ENCODE results near the gene MYH16. TPM values are rescaled to one million over a fixed set of nuclear protein-coding genes. Genes with fewer than 3 reads are reported as not detected.
"Not testable (repeated sequence)": the region's sequence is repeated elsewhere in the genome, so short reads cannot be mapped to it uniquely, and the experiment has no call there.

Gene MYH16
- total RNA-seq, 4 donors from 2014 or later: not detected

DNA sequence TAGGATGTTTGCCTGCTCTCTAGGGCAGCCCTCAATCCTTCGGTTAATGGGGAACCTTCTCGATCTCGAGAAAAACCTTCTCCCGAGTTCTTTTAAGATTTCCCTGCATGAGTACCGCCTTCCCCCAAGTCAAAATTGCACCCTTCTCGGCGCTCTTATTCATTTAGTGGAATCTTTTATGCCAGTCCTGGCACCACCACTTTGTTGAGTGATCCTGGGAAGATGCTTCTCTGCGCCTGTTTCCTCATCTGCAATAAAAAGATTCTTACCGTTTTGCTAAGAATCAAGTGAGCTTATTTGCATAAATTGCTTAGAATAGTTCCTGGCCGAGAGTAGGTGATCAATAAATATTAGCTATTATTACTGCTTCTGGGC is 53.8 kb downstream of the MYH16 start:
- H3K4me3 ChIP-seq: peak overlapping the region; percentile 72 to 92
- H3K27ac ChIP-seq: peak overlapping the region; percentile 76 to 91 (median 83)
- 1 to 3% methylated on average over 7 to 10 of the region's 10 CpGs for WGBS, 2 donors (ENCODE audit: low coverage in 1 of 2)
- TF ChIP-seq EP300 (IDR thresholded peaks at IDR 0.05): no peak
- TF ChIP-seq CTCF (IDR thresholded peaks at IDR 0.05): no peak
- TF ChIP-seq POLR2AphosphoS5 (IDR thresholded peaks at IDR 0.05): no peak
- no peak for TF ChIP-seq POLR2A (IDR thresholded peaks at IDR 0.05)
- H3K36me3 ChIP-seq: no peaks in the 10 kb centered on the region
- H3K9me3 ChIP-seq: no peaks in the 10 kb centered on the region
- no peak for ATAC-seq
- H3K27me3 ChIP-seq: no peaks in the 10 kb centered on the region
- H3K4me1 ChIP-seq: peaks cover 0 to 60% (median 24%) of the 10 kb centered on the region in 3 donors

DNA sequence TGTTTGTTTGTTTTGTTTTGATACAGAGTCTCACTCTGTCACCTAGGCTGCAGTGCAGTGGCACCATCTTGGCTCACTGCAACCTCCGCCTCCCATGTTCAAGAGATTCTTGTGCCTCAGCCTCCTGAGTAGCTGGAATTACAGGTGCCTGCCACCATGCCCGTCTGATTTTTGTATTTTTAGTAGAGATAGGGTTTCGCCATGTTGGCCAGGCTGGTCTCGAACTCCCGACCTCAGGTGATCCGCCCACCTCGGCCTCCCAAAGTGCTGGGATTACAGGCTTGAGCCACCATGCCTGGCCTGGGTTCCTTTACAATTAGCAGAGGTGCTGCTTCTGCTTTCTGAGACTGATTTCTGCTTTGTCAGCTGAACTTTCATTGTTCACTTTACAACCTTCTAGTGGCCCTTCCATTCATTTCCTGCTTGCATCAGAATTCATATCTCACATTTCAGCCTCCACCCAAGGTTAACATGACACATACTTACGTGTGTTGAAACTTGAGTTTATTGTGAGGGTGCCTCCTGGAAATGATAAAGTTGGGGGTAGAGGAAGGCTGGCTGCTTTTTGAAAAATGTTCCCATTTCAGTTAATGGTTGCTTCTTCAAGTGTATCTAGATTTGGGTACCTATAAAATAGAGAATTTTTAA is 57.8 kb downstream of the MYH16 start:
- not testable (repeated sequence) for H3K4me3 ChIP-seq, H3K27ac ChIP-seq, H3K9me3 ChIP-seq, H3K27me3 ChIP-seq, ATAC-seq
- WGBS, 2 donors (ENCODE audit: low coverage in 1 of 2): 68 to 76% methylated on average over 4 to 8 of the region's 8 CpGs
- peaks cover 0 to 55% (median 17%) of the 10 kb centered on the region in 3 donors for H3K4me1 ChIP-seq
- peaks cover 0 to 29% of the 10 kb centered on the region in 2 donors for H3K36me3 ChIP-seq

DNA sequence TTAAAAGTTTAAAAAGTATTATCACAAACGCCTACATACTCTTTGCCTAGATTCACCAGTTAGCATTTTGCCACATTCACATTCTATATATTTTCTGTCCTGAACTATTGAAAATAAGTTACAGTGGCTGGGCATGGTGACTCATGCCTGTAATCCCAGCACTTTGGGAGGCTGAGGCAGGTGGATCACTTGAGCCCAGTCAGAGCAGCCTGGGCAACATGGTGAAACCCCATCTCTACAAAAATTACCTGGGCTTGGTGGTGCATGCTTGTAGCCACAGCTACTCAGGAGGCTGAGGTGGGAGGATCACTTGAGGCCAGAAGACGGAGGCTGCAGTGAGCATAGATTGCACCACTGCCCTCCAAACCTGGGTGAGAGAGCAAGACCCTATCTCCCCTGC is 58.4 kb downstream of the MYH16 start:
- Histone ChIP-seq H3K9me3 (no peaks in the 10 kb centered on the region), H3K36me3 (peaks cover 0 to 34% of the 10 kb centered on the region in 2 donors), H3K4me1 (peaks cover 0 to 54% (median 17%) of the 10 kb centered on the region in 3 donors), H3K4me3 (no peak overlapping the region), H3K27me3 (no peaks in the 10 kb centered on the region), H3K27ac (no peak overlapping the region)
- no peak for TF ChIP-seq CTCF (IDR thresholded peaks at IDR 0.05)
- TF ChIP-seq POLR2AphosphoS5 (IDR thresholded peaks at IDR 0.05): no peak
- TF ChIP-seq EP300 (IDR thresholded peaks at IDR 0.05): no peak
- no peak for TF ChIP-seq POLR2A (IDR thresholded peaks at IDR 0.05)
- no peak for ATAC-seq
- WGBS, 2 donors (ENCODE audit: low coverage in 1 of 2): 67 to 77% methylated on average over 1 of the region's 2 CpGs

GRCh38 chr7:99339595-99339994 is 67.0 kb downstream of the MYH16 start:
- no peak overlapping the region for H3K4me3 ChIP-seq
- H3K9me3 ChIP-seq: no peaks in the 10 kb centered on the region
- H3K4me1 ChIP-seq: no peaks in the 10 kb centered on the region
- no peaks in the 10 kb centered on the region for H3K27me3 ChIP-seq
- no peak for ATAC-seq
- WGBS, 2 donors (ENCODE audit: low coverage in 1 of 2): 75 to 92% methylated on average over 2 to 3 of the region's 3 CpGs
- no peak for TF ChIP-seq EP300 (IDR thresholded peaks at IDR 0.05)
- peaks cover 0 to 96% of the 10 kb centered on the region in 2 donors for H3K36me3 ChIP-seq
- H3K27ac ChIP-seq: no peak overlapping the region

DNA sequence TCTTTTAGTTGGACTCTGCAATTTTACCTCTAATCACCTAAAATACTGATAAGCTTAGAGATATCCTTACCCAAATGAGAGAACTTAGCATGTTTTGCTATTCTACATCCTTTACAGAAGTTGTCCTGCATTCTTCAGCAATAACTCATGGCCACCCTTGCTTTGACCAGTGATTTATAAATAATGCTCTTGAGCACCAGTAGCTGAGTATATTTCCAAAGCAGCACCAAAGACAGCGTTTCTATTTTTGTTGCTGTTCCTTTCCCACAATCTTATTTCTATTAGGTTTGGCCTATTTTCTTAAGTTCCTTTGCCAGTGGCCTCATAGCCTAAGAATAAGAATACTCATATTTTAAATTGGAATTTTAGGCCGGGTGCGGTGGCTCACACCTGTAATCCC is 68.0 kb downstream of the MYH16 start:
- TF ChIP-seq POLR2A (IDR thresholded peaks at IDR 0.05) (no peak), CTCF (IDR thresholded peaks at IDR 0.05) (no peak), EP300 (IDR thresholded peaks at IDR 0.05) (no peak), POLR2AphosphoS5 (IDR thresholded peaks at IDR 0.05) (no peak)
- 75 to 88% methylated on average over 1 to 2 of the region's 3 CpGs for WGBS, 2 donors (ENCODE audit: low coverage in 1 of 2)
- peak overlapping the region in 1 of 4 donors; percentile 0 for H3K27ac ChIP-seq
- peaks cover 0 to 96% of the 10 kb centered on the region in 2 donors for H3K36me3 ChIP-seq
- no peaks in the 10 kb centered on the region for H3K27me3 ChIP-seq
- no peaks in the 10 kb centered on the region for H3K9me3 ChIP-seq
- no peak overlapping the region for H3K4me3 ChIP-seq
- H3K4me1 ChIP-seq: no peaks in the 10 kb centered on the region
- ATAC-seq: no peak

GRCh38 chr7:99344061-99344647 is 71.5 kb downstream of the MYH16 start:
- Histone ChIP-seq H3K4me1 (no peaks in the 10 kb centered on the region), H3K27ac (no peak overlapping the region), H3K9me3 (no peaks in the 10 kb centered on the region), H3K4me3 (no peak overlapping the region), H3K36me3 (peaks cover 0 to 96% of the 10 kb centered on the region in 2 donors), H3K27me3 (no peaks in the 10 kb centered on the region)
- TF ChIP-seq POLR2A (IDR thresholded peaks at IDR 0.05) (no peak), EP300 (IDR thresholded peaks at IDR 0.05) (no peak), POLR2AphosphoS5 (IDR thresholded peaks at IDR 0.05) (no peak), CTCF (IDR thresholded peaks at IDR 0.05) (no peak)
- WGBS, 2 donors (ENCODE audit: low coverage in 1 of 2): 91 to 94% methylated on average over 8 to 10 of the region's 13 CpGs
- no peak for ATAC-seq

- H3K36me3 ChIP-seq: peaks cover 0 to 97% of the 10 kb centered on the region in 2 donors
- not testable (repeated sequence) for ATAC-seq
Observed at GRCh38 chr7:99350641-99351040, 78.0 kb downstream of the MYH16 start.

More at GRCh38 chr7:99350641-99351040, 78.0 kb downstream of the MYH16 start:
- not testable (repeated sequence) for H3K27me3 ChIP-seq, H3K4me3 ChIP-seq, H3K9me3 ChIP-seq, H3K4me1 ChIP-seq, H3K27ac ChIP-seq
- 100% methylated on average over 2 of the region's 3 CpGs; no CpG with 5 or more reads in 1 of the 2 donors for WGBS, 2 donors (ENCODE audit: low coverage in 1 of 2)

Measured in gastroesophageal sphincter (tissue), 4 donors.